ENCODE data around the gene NELL1. TPM values are rescaled to one million over a fixed set of nuclear protein-coding genes. Genes with fewer than 3 reads are reported as not detected.

The NELL1 gene
- total RNA-seq, 4 donors from 2014 or later, result not detected

DNA sequence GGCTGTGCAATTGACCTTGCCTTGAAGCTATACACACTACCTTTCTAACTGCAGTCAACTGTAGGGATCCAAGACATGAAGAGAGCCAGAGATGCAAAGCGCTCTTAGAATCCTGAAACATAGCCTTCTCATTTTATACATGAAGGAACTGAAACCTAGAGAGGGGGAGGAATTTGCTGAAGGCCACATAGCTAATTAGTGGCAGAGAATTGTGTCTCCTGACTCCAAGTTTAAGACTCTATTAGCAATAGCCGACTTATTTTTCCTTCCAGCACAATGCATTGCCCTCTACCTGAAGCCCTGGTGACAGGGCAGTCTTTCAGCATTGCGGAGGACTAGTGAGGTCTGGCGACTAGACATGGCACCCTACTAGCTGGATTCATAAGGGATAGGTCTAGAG, 796.5 kb downstream of the NELL1 start:
- no peaks in the 10 kb centered on the region for H3K27me3 ChIP-seq
- H3K9me3 ChIP-seq, result no peaks in the 10 kb centered on the region
- H3K4me1 ChIP-seq, result no peaks in the 10 kb centered on the region
- intact Hi-C loops (cut with DNase I; ENCODE audit: low total_unique reads), result no loop called here
- H3K27ac ChIP-seq, result no peak overlapping the region
- no peaks in the 10 kb centered on the region for H3K36me3 ChIP-seq
- TF ChIP-seq CTCF (IDR thresholded peaks at IDR 0.05 in 4 of 5, conservative IDR thresholded peaks at IDR 0.05 in 1 of 5), result no peak
- TF ChIP-seq POLR2A (IDR thresholded peaks at IDR 0.05), result no peak
- in situ Hi-C loops (cut with MboI; ENCODE audit: low sequenced_read_pairs in 4 of 4), result no loop called here
- H3K4me3 ChIP-seq, result no peak overlapping the region
- ATAC-seq, result no peak
- no peak for DNase-seq

DNA sequence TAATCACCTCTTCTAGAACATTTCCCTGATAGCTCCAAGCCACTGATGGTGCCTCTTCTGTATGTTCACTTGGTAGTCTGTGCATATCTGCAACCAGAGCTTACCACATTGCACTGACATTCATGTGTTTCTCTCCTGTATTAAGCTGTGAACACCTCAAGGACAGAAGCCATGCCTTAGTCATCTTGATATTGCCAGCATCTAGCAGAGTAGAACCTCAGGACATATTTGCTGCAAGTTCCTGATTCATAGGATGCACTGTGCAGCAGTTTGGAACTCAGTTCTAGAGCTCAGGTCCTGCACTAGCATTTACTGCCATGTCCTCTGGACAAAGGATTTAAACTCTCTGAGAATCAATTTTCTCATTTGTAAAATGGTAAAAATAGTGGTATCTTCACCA, 801.1 kb downstream of the NELL1 start:
- Histone ChIP-seq H3K27ac (no peak overlapping the region), H3K27me3 (no peaks in the 10 kb centered on the region), H3K9me3 (no peaks in the 10 kb centered on the region), H3K36me3 (no peaks in the 10 kb centered on the region), H3K4me1 (no peaks in the 10 kb centered on the region), H3K4me3 (no peak overlapping the region)
- intact Hi-C loops (cut with DNase I; ENCODE audit: low total_unique reads) (no loop called here), in situ Hi-C loops (cut with MboI; ENCODE audit: low sequenced_read_pairs in 4 of 4) (no loop called here)
- DNase-seq (no peak), ATAC-seq (no peak)
- TF ChIP-seq CTCF (IDR thresholded peaks at IDR 0.05 in 4 of 5, conservative IDR thresholded peaks at IDR 0.05 in 1 of 5) (no peak), POLR2A (IDR thresholded peaks at IDR 0.05) (no peak)

- H3K4me1 ChIP-seq, result no peaks in the 10 kb centered on the region
- TF ChIP-seq CTCF (IDR thresholded peaks at IDR 0.05 in 4 of 5, conservative IDR thresholded peaks at IDR 0.05 in 1 of 5), result no peak
- no peak for TF ChIP-seq POLR2A (IDR thresholded peaks at IDR 0.05)
- in situ Hi-C loops (cut with MboI; ENCODE audit: low sequenced_read_pairs in 4 of 4) (no loop called here), intact Hi-C loops (cut with DNase I; ENCODE audit: low total_unique reads) (no loop called here)
- DNase-seq (no peak), ATAC-seq (no peak)
- no peak overlapping the region for H3K4me3 ChIP-seq
- no peaks in the 10 kb centered on the region for H3K36me3 ChIP-seq
- no peak overlapping the region for H3K27ac ChIP-seq
- no peaks in the 10 kb centered on the region for H3K27me3 ChIP-seq
- no peaks in the 10 kb centered on the region for H3K9me3 ChIP-seq
Measured at GRCh38 chr11:21472261-21472660, 802.9 kb downstream of the NELL1 start.

GRCh38 chr11:21474529-21474928, 805.1 kb downstream of the NELL1 start:
- H3K4me3 ChIP-seq, result no peak overlapping the region
- no peaks in the 10 kb centered on the region for H3K4me1 ChIP-seq
- TF ChIP-seq CTCF (IDR thresholded peaks at IDR 0.05 in 4 of 5, conservative IDR thresholded peaks at IDR 0.05 in 1 of 5), result no peak
- no peak for TF ChIP-seq POLR2A (IDR thresholded peaks at IDR 0.05)
- H3K27ac ChIP-seq, result no peak overlapping the region
- intact Hi-C loops (cut with DNase I; ENCODE audit: low total_unique reads), result no loop called here
- no peaks in the 10 kb centered on the region for H3K9me3 ChIP-seq
- H3K27me3 ChIP-seq, result no peaks in the 10 kb centered on the region
- in situ Hi-C loops (cut with MboI; ENCODE audit: low sequenced_read_pairs in 4 of 4), result no loop called here
- DNase-seq, result no peak
- no peak for ATAC-seq
- H3K36me3 ChIP-seq, result no peaks in the 10 kb centered on the region

- no peak for TF ChIP-seq CTCF (IDR thresholded peaks at IDR 0.05 in 4 of 5, conservative IDR thresholded peaks at IDR 0.05 in 1 of 5)
- no peak for TF ChIP-seq POLR2A (IDR thresholded peaks at IDR 0.05)
- Histone ChIP-seq H3K9me3 (no peaks in the 10 kb centered on the region), H3K4me1 (no peaks in the 10 kb centered on the region), H3K27ac (no peak overlapping the region), H3K4me3 (no peak overlapping the region), H3K27me3 (no peaks in the 10 kb centered on the region), H3K36me3 (no peaks in the 10 kb centered on the region)
- in situ Hi-C loops (cut with MboI; ENCODE audit: low sequenced_read_pairs in 4 of 4), result no loop called here
- ATAC-seq, result no peak
- intact Hi-C loops (cut with DNase I; ENCODE audit: low total_unique reads), result no loop called here
- DNase-seq, result no peak
Measured at GRCh38 chr11:21475276-21475675, 805.9 kb downstream of the NELL1 start.
